H1 (cell line): ENCODE data around the gene MAGI2. TPM values are rescaled to one million over a fixed set of nuclear protein-coding genes. Genes with fewer than 3 reads are reported as not detected.
A peak's percentile ranks its signal among the peaks of the same experiment; 100 is the strongest.

Experiments used
- CTCF ChIA-PET: fragments of 300-600 bp; sonication (Branson Sonifier 250); formaldehyde crosslinking; loops from one replicate; lab custom pipeline; 2021; ENCODE audit not compliant: partially characterized antibody; lab: Charles Lee
- POLR2A ChIA-PET: fragments of 300-600 bp; sonication (Branson Sonifier 250); formaldehyde crosslinking; loops from one replicate; lab custom pipeline; 2021; ENCODE audit warnings: inconsistent platforms; ENCODE audit not compliant: partially characterized antibody; lab: Charles Lee
- DNase-seq, 2 experiments: peaks; one replicate each; pipeline versions ENCODE4 v3.0.0 to v3.0.0-alpha.2; 2010 to 2022; ENCODE audit warnings: low spot score in 2 of 2, low read depth in 1 of 2, mixed read lengths in 1 of 2
- FAIRE-seq: peaks from 2 replicates; lab custom pipeline; 2011; peaks lifted over from hg19 to GRCh38; lab: Jason Lieb, UNC
- H2AFZ ChIP-seq: 2 replicates; pipeline ENCODE4 v1.8.1; 2012; ENCODE audit warnings: low read length, inconsistent platforms
- H2AK5ac ChIP-seq: 2 replicates; pipeline ENCODE4 v1.6.1; 2013; ENCODE audit warnings: low read depth, low read length
- H2BK120ac ChIP-seq: replicated peaks from 2 replicates; pipeline ENCODE3; 2013; ENCODE audit warnings: low read depth, low read length, inconsistent platforms
- H2BK12ac ChIP-seq: 2 replicates; pipeline ENCODE4 v1.6.1; 2013; ENCODE audit warnings: low read depth, low read length
- H2BK15ac ChIP-seq: 2 replicates; pipeline ENCODE4 v1.6.1; 2013; ENCODE audit warnings: low read length
- H2BK20ac ChIP-seq: 2 replicates; pipeline ENCODE4 v1.6.1; 2013; ENCODE audit warnings: low read length
- H2BK5ac ChIP-seq: 2 replicates; pipeline ENCODE4 v1.6.1; 2013; ENCODE audit warnings: low read depth, low read length
- H3K14ac ChIP-seq: 2 replicates; pipeline ENCODE4 v1.6.1; 2013; ENCODE audit warnings: inconsistent platforms; ENCODE audit not compliant: insufficient read length
- H3K18ac ChIP-seq: 2 replicates; pipeline ENCODE4 v1.6.1; 2013; ENCODE audit warnings: low read length; ENCODE audit errors: extremely low read depth
- H3K23ac ChIP-seq: 2 replicates; pipeline ENCODE4 v1.6.1; 2013; ENCODE audit warnings: inconsistent platforms; ENCODE audit not compliant: insufficient read length
- H3K23me2 ChIP-seq: 2 replicates; pipeline ENCODE4 v1.6.1; 2013; ENCODE audit warnings: low read depth, low read length
- H3K27ac ChIP-seq: 2 replicates; pipeline ENCODE4 v1.6.1; 2011; ENCODE audit warnings: low read depth, low read length, inconsistent platforms
- H3K27me3 ChIP-seq, 4 experiments: replicated peaks in 1 of 4; 1 replicate in 1 of 4; 2 replicates in 3 of 4; pipeline versions ENCODE4 v1.6.1 to v1.8.1; 2011 to 2013; ENCODE audit warnings: low read length in 3 of 4, mild to moderate bottlenecking in 3 of 4, inconsistent platforms in 2 of 4, mixed read lengths in 2 of 4, moderate library complexity in 1 of 4; ENCODE audit not compliant: control insufficient read depth in 3 of 4, insufficient read depth in 3 of 4; ENCODE audit errors: extremely low read depth in 1 of 4
- H3K36me3 ChIP-seq, 4 experiments: 2 replicates each; pipeline versions ENCODE4 v1.6.1 to v1.8.1; 2011 to 2013; ENCODE audit warnings: mild to moderate bottlenecking in 4 of 4, low read length in 3 of 4, moderate library complexity in 2 of 4, control low read depth in 1 of 4, inconsistent platforms in 1 of 4; ENCODE audit not compliant: insufficient read depth in 4 of 4, control insufficient read depth in 2 of 4
- H3K4ac ChIP-seq: replicated peaks from 2 replicates; pipeline ENCODE3; 2013; ENCODE audit warnings: low read length, low read depth, mixed read lengths, inconsistent platforms; ENCODE audit not compliant: insufficient read length
- H3K4me1 ChIP-seq, 4 experiments: replicated peaks in 1 of 4; 1 replicate in 1 of 4; 2 replicates in 3 of 4; pipeline versions ENCODE4 v1.6.1 to v1.8.1; 2011 to 2013; ENCODE audit warnings: low read length in 3 of 4, inconsistent platforms in 2 of 4, mixed read lengths in 1 of 4; ENCODE audit not compliant: insufficient read depth in 4 of 4, control insufficient read depth in 3 of 4
- H3K4me2 ChIP-seq, 2 experiments: 2 replicates each; pipeline versions ENCODE4 v1.6.1 to v1.8.1; 2011 to 2013; ENCODE audit warnings: low read depth in 2 of 2, low read length in 2 of 2, control low read depth in 1 of 2, inconsistent platforms in 1 of 2, mild to moderate bottlenecking in 1 of 2; ENCODE audit not compliant: insufficient read depth in 1 of 2
- H3K4me3 ChIP-seq, 4 experiments: fragments of 200-600, 300-600 bp in 1 of 4; sonication (generic), shearing (Covaris generic), sonication (Bioruptor Twin) in 1 of 4; 2 replicates each; pipeline versions ENCODE4 v1.5.1 to v1.8.1; 2011 to 2016; ENCODE audit warnings: low read length in 4 of 4, low read depth in 3 of 4, control low read depth in 2 of 4, inconsistent platforms in 2 of 4, mild to moderate bottlenecking in 2 of 4, mixed read lengths in 1 of 4, moderate library complexity in 1 of 4; ENCODE audit not compliant: insufficient read depth in 2 of 4; ENCODE audit errors: extremely low read depth in 1 of 4
- H3K56ac ChIP-seq: replicated peaks from 2 replicates; pipeline ENCODE3; 2013; ENCODE audit warnings: low read depth, mild to moderate bottlenecking, mixed read lengths, low read length, inconsistent platforms; ENCODE audit not compliant: insufficient read length
- H3K79me1 ChIP-seq: 2 replicates; pipeline ENCODE4 v1.6.1; 2013; ENCODE audit warnings: low read depth, low read length, control low read depth
- H3K79me2 ChIP-seq, 2 experiments: 2 replicates each; pipeline versions ENCODE4 v1.6.1 to v1.8.1; 2012 to 2013; ENCODE audit warnings: low read length in 2 of 2, mild to moderate bottlenecking in 2 of 2, inconsistent platforms in 1 of 2; ENCODE audit not compliant: insufficient read depth in 2 of 2, control insufficient read depth in 1 of 2
- H3K9ac ChIP-seq, 4 experiments: replicated peaks in 1 of 4; 1 replicate in 1 of 4; 2 replicates in 3 of 4; pipeline versions ENCODE4 v1.6.1 to v1.8.1; 2011 to 2013; ENCODE audit warnings: low read depth in 3 of 4, low read length in 3 of 4, control low read depth in 2 of 4, mild to moderate bottlenecking in 2 of 4, moderate library complexity in 2 of 4, inconsistent platforms in 1 of 4; ENCODE audit errors: extremely low read depth in 1 of 4
- H3K9me3 ChIP-seq, 2 experiments: 2 replicates each; pipeline versions ENCODE4 v1.6.1 to v1.8.1; 2012 to 2013; ENCODE audit warnings: mild to moderate bottlenecking in 2 of 2, moderate library complexity in 2 of 2, control low read depth in 1 of 2, inconsistent platforms in 1 of 2, low read depth in 1 of 2, low read length in 1 of 2, mixed read lengths in 1 of 2; ENCODE audit not compliant: insufficient read depth in 2 of 2
- H4K20me1 ChIP-seq, 2 experiments: replicated peaks in 1 of 2; 2 replicates each; pipeline versions ENCODE3 to v1.8.1; 2011 to 2013; ENCODE audit warnings: inconsistent platforms in 2 of 2, low read length in 2 of 2, mild to moderate bottlenecking in 1 of 2; ENCODE audit not compliant: insufficient read depth in 2 of 2, control insufficient read depth in 1 of 2
- H4K5ac ChIP-seq: 2 replicates; pipeline ENCODE4 v1.6.1; 2013; ENCODE audit warnings: low read length, low read depth, mixed read lengths, inconsistent platforms; ENCODE audit not compliant: insufficient read length
- H4K8ac ChIP-seq: 2 replicates; pipeline ENCODE4 v1.8.0; 2013; ENCODE audit warnings: mild to moderate bottlenecking, moderate library complexity, low read length, inconsistent platforms; ENCODE audit not compliant: insufficient read depth; ENCODE audit errors: extremely low read depth
- H4K91ac ChIP-seq: replicated peaks from 2 replicates; pipeline ENCODE3; 2013; ENCODE audit warnings: low read length, mixed read lengths, inconsistent platforms; ENCODE audit not compliant: insufficient read length
- CBX5 ChIP-seq: fragments of 300-800, 300-1000 bp; sonication (generic); IDR thresholded peaks from 2 replicates; pipeline ENCODE4 v1.7.1; 2016; ENCODE audit warnings: antibody characterized with exemption, low read length, low read depth
- CEBPB ChIP-seq: IDR thresholded peaks from 2 replicates; pipeline ENCODE4 v1.6.1; 2012; ENCODE audit warnings: low read depth, low read length
- CHD2 ChIP-seq: IDR thresholded peaks from 2 replicates; pipeline ENCODE4 v1.6.1; 2012; ENCODE audit warnings: low read length, improper control_type of control experiment
- CTBP2 ChIP-seq: IDR thresholded peaks from 2 replicates; pipeline ENCODE4 v1.7.0; 2011; ENCODE audit warnings: borderline replicate concordance, mild to moderate bottlenecking, moderate library complexity, mixed read lengths, low read length; ENCODE audit not compliant: insufficient read depth, insufficient read length
- GABPA ChIP-seq: IDR thresholded peaks from 2 replicates; pipeline ENCODE4 v1.6.1; 2011; ENCODE audit warnings: mild to moderate bottlenecking, low read length, moderate library complexity, borderline replicate concordance; ENCODE audit not compliant: insufficient read depth
- NRF1 ChIP-seq: IDR thresholded peaks from 2 replicates; pipeline ENCODE4 v1.6.1; 2011; ENCODE audit warnings: mild to moderate bottlenecking, low read depth, low read length, improper control_type of control experiment
- POLR2AphosphoS5 ChIP-seq: IDR thresholded peaks from 2 replicates; pipeline ENCODE4 v1.6.1; 2011; ENCODE audit warnings: low read depth, low read length
- RNF2 ChIP-seq: fragments of 200-900, 300-1000 bp; sonication (generic); IDR thresholded peaks from 2 replicates; pipeline ENCODE4 v1.7.1; 2016; ENCODE audit warnings: borderline replicate concordance, low read depth, mild to moderate bottlenecking, antibody characterized with exemption, low read length; ENCODE audit not compliant: poor library complexity, severe bottlenecking; ENCODE audit errors: missing control alignments
- SRF ChIP-seq: IDR thresholded peaks from 2 replicates; pipeline ENCODE4 v1.6.1; 2011; ENCODE audit warnings: mild to moderate bottlenecking, low read depth, low read length, moderate library complexity
- SUZ12 ChIP-seq: fragments of 200-600 bp; sonication (generic); IDR thresholded peaks from 2 replicates; pipeline ENCODE4 v1.6.1; 2012; ENCODE audit warnings: mild to moderate bottlenecking, inconsistent platforms, low read length, moderate library complexity, mixed read lengths
- TAF1 ChIP-seq: IDR thresholded peaks from 2 replicates; pipeline ENCODE4 v1.6.1; 2011; ENCODE audit warnings: mild to moderate bottlenecking, low read depth, low read length
- ZNF274 ChIP-seq: IDR thresholded peaks from 2 replicates; pipeline ENCODE4 v1.7.0; 2012; ENCODE audit warnings: low read length, borderline replicate concordance; ENCODE audit errors: extremely low read depth
- polyA plus RNA-seq, 7 experiments: library from polyadenylated mRNA; depleted of rRNA in 3 of 7; stranded (reverse) in 5 of 7; unstranded in 2 of 7; fragments of >200 nt in 5 of 7; fragments of 200-250 nt in 2 of 7; gene quantifications; 1 replicate in 5 of 7; 2 replicates in 1 of 7; 4 replicates in 1 of 7; pipeline versions ENCODE4 v1.2.1 to v1.2.3, GENCODE V29; 2011 to 2013; ENCODE audit warnings: missing spikeins in 2 of 7, mixed read lengths in 2 of 7
- total RNA-seq: library from RNA; stranded (reverse); fragmentation: NEBNext Ultra II Directional; extraction: Animal tissue kit (Norgen Biotek cat#: 25700); gene quantifications from 2 replicates; pipeline ENCODE4 v1.2.1, GENCODE V29; 2021
- TF ChIP-seq, protein P1 (sequence below): IDR thresholded peaks from 2 replicates; pipeline ENCODE4 v1.6.1; 2011; ENCODE audit warnings: low read length, improper control_type of control experiment

The MAGI2 gene
- total and polyA plus RNA-seq, 2 of the 8 experiments (the other 6 are each of a cell fraction or from before 2014, with no cell fraction given) = 6.0 to 27.3 TPM

DNA sequence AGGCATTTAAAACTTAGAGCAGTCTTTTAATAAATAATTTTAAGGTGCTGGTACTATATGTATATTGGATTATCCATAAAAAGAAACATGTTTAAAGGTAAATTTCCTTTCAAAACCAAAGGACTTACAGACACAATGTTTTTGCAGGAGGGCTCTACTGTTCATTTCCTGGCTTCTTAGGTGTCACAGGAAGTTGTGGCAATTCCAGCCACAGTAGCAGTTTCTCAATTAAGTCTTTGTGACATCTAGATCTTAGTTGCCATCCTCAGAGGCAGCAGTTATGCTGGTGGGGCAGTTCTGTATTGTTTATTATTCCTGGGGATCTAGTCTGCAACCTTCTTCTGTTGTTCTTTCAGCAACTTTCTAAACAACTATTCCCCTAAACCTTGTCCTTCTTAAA, 460.1 kb downstream of the MAGI2 start:
- FAIRE-seq = no peak

More for the DNA sequence above, 460.1 kb downstream of the MAGI2 start:
- H3K9me3 ChIP-seq = no peaks in the 10 kb centered on the region
- H3K56ac ChIP-seq = no peak overlapping the region
- CTCF ChIA-PET = no interaction called here
- H2BK15ac ChIP-seq = no peak overlapping the region
- no peak overlapping the region for H2BK20ac ChIP-seq
- H3K27me3 ChIP-seq = no peaks in the 10 kb centered on the region
- 0 out of 2 replicates have a peak overlapping the region, but pooled peaks have one; percentile 58 for H2AFZ ChIP-seq
- H3K9ac ChIP-seq = no peak overlapping the region
- H3K23me2 ChIP-seq = no peaks in the 10 kb centered on the region
- H4K20me1 ChIP-seq = no peaks in the 10 kb centered on the region
- H3K4me2 ChIP-seq = no peak overlapping the region
- no peak overlapping the region for H3K18ac ChIP-seq
- no peak overlapping the region for H3K27ac ChIP-seq
- H3K79me1 ChIP-seq = no peaks in the 10 kb centered on the region
- H3K4ac ChIP-seq = no peak overlapping the region
- TF ChIP-seq GABPA (no peak), CTBP2 (no peak), NRF1 (no peak), CBX5 (no peak), ZNF274 (no peak), CEBPB (no peak), CHD2 (no peak), TAF1 (no peak), SUZ12 (no peak), POLR2AphosphoS5 (no peak), SRF (no peak), RNF2 (no peak)
- TF ChIP-seq, protein P1, sequence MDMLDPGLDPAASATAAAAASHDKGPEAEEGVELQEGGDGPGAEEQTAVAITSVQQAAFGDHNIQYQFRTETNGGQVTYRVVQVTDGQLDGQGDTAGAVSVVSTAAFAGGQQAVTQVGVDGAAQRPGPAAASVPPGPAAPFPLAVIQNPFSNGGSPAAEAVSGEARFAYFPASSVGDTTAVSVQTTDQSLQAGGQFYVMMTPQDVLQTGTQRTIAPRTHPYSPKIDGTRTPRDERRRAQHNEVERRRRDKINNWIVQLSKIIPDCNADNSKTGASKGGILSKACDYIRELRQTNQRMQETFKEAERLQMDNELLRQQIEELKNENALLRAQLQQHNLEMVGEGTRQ = no peak
- TF ChIP-seq, all 59 proteins: peak for 0
- no peak overlapping the region for H2AK5ac ChIP-seq
- H4K5ac ChIP-seq = no peak overlapping the region
- POLR2A ChIA-PET = interaction anchor here (0.6 kb wide), 1 partner anchor 24 kb away, joined by 3 read pairs; no protein-coding TSS in a partner anchor
- no peak overlapping the region for H2BK120ac ChIP-seq
- no peak overlapping the region for H3K14ac ChIP-seq
- no peak overlapping the region for H2BK12ac ChIP-seq
- no peak overlapping the region for H2BK5ac ChIP-seq
- H4K8ac ChIP-seq = no peak overlapping the region
- no peak for DNase-seq
- no peak overlapping the region for H3K23ac ChIP-seq
- H4K91ac ChIP-seq = no peak overlapping the region
- H3K4me3 ChIP-seq = no peak overlapping the region
- no peaks in the 10 kb centered on the region for H3K79me2 ChIP-seq
- H3K36me3 ChIP-seq = no peaks in the 10 kb centered on the region
- H3K4me1 ChIP-seq = no peaks in the 10 kb centered on the region
